Effector memory CD8-positive, alpha-beta T cell (primary cell): ENCODE measurements around the gene BTNL9.
"Not testable (repeated sequence)": the region's sequence is repeated elsewhere in the genome, so short reads cannot be mapped to it uniquely, and the experiment has no call there.

Experiments
- ATAC-seq: fragments of 150-1000 bp; cut with Tn5 transposase; replicated peaks from 2 replicates; pipeline ENCODE4 v1.10.0; 2021; ENCODE audit warnings: mild to moderate bottlenecking, moderate library complexity
- DNase-seq, 3 experiments: peaks; one replicate each; pipeline ENCODE4 v3.0.0; 2021
- H3K27ac Mint-ChIP-seq, 2 donors: one replicate each; pipeline ENCODE4 v1.8.0; 2022; ENCODE audit warnings: mild to moderate bottlenecking in 2 of 2, mixed read lengths in 2 of 2, moderate library complexity in 2 of 2
- H3K27me3 Mint-ChIP-seq, 2 donors: one replicate each; pipeline ENCODE4 v1.8.0; 2022; ENCODE audit warnings: mixed read lengths in 2 of 2
- H3K36me3 Mint-ChIP-seq: one replicate; pipeline ENCODE4 v1.8.0; 2022; ENCODE audit warnings: mild to moderate bottlenecking, moderate library complexity, mixed read lengths; ENCODE audit not compliant: insufficient read depth
- H3K4me1 Mint-ChIP-seq, 2 donors: one replicate each; pipeline ENCODE4 v1.8.0; 2022; ENCODE audit warnings: low read depth in 2 of 2, mixed read lengths in 2 of 2
- H3K4me3 Mint-ChIP-seq, 2 donors: one replicate each; pipeline ENCODE4 v1.8.0; 2022; ENCODE audit warnings: mild to moderate bottlenecking in 2 of 2, mixed read lengths in 2 of 2, moderate library complexity in 2 of 2
- H3K9me3 Mint-ChIP-seq, 2 donors: one replicate each; pipeline ENCODE4 v1.8.0; 2022; ENCODE audit warnings: mixed read lengths in 2 of 2

BTNL9 gene

DNA sequence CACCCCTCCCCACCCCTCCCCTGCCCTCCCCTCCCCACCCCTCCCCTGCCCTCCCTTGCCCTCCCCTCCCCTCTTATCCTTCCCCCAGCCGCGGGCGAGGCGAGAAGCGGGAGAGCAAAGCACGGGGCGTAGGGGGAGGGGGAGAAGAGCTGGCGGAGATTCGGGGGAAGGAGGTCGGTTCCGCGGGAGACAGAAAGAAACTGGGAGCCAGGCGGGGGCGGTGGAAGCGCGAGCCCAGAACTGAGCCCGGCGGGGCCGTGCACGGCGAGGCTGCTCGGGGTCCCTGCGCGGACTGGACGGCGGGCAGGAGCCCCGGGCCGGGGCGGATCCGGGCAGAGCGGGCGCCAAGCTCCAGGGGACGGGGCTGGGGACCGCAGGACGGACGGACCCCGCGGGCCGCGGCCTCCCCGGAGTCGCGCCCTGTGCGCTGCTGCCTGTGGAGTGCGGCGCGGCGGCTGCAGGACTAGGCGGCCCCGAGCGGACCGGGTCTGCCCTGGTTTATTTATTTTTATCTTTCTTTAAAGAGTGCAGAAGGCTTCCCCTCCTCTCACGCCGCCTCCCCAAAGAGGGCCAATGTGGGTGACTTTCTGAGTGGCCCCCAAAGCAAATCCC lies 61.1 kb downstream of the BTNL9 start:
- not testable (repeated sequence) for H3K27ac Mint-ChIP-seq, ATAC-seq, DNase-seq, H3K9me3 Mint-ChIP-seq, H3K4me3 Mint-ChIP-seq, H3K36me3 Mint-ChIP-seq
- Mint-ChIP-seq H3K4me1 (peaks cover 4 to 14% of the 10 kb centered on the region in 2 donors), H3K27me3 (peaks cover 34 to 46% of the 10 kb centered on the region in 2 donors)

DNA sequence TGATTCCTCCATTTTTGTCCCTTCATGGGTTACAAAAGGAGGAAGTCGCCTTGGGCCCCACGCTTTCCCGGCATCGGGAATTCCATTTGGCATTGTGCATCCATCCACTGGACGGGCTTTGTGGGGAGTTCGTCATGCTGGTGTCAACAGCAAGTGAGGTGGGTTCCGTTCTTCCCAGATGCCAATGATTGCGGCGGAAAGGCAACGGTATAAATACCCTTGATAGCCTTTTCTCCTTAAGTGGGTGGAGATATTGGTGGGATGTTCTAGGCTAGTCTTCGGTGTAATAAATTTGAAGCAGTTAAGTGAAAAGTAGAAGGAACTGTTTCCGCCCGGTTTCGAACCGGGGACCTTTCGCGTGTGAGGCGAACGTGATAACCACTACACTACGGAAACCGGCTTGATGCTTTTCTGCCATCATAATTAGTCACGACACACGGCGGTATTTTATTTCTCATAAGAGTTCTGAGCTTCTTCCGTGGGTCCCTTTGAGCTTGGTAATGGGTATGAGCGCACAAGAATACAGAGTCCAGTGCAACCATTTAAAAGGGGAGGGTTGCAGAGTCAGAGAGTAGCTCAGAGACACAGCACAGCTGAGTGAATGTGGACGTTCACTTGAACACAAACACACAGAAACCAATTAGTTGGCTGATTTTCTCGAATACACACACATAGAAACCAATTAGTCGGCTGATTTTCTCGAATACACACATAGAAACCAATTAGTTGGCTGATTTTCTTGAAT lies 62.0 kb downstream of the BTNL9 start:
- H3K9me3 Mint-ChIP-seq, H3K27ac Mint-ChIP-seq, H3K36me3 Mint-ChIP-seq, H3K4me3 Mint-ChIP-seq, DNase-seq, ATAC-seq: not testable (repeated sequence)
- Mint-ChIP-seq H3K4me1 (peaks cover 4 to 14% of the 10 kb centered on the region in 2 donors), H3K27me3 (peaks cover 37 to 56% of the 10 kb centered on the region in 2 donors)

DNA sequence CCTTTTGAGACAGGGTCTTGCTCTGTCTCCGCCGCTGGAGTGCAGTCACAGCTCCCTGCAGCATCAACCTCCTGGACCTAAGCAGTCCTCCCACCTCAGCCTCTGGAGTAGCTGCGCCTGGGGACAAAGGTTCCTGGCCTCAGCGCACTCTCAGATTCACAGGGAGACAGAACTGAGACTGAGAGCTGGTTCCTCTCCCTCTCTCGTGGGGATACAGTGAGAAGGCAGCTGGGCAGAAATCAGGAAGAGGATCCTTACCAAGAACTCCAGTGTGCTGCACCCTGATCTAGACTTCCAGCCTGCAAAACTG lies 64.1 kb downstream of the BTNL9 start:
- not testable (repeated sequence) for H3K27ac Mint-ChIP-seq, DNase-seq, H3K36me3 Mint-ChIP-seq, ATAC-seq, H3K9me3 Mint-ChIP-seq
- H3K27me3 Mint-ChIP-seq = peaks cover 57 to 70% of the 10 kb centered on the region in 2 donors
- peaks cover 4 to 14% of the 10 kb centered on the region in 2 donors for H3K4me1 Mint-ChIP-seq
- peak overlapping the region; percentile 58 to 62 for H3K4me3 Mint-ChIP-seq

DNA sequence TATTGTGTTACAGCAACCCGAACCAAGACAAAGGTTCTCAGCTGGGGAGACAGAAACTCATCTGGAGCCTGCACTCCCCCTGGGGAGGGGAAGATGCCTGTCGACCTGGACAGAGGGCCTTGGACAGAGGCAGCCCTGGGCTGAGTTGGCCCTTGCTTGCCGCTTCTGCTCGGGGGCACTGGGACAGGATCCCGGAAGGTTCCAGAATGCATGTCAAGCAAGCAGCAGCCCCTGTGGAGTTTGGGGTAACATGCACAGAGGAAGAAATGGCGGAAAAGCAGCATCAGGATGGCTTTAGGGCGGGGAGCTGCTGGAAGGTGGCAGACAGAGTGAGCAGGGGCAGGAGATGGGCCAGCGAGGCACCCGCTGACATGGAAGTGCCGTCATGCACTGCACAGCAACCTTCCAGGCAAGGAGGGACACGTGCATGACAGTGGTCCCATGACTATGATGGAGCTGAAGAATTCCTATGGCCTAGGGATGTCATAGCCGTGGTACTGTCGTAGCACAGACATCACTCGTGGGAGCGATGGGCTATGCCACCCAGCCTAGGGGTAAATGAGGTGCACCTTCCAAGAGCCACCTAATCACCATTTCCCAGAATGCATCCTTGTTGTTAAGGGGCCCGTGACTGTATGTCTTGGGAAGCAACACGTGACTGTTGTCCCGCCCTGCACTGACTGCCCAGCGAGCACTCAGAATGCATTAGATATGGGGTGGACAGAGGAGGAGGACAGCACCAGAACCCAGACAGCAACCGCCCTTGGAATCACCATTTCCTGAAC lies 64.7 kb downstream of the BTNL9 start:
- not testable (repeated sequence) for ATAC-seq, H3K9me3 Mint-ChIP-seq, H3K36me3 Mint-ChIP-seq, DNase-seq, H3K27ac Mint-ChIP-seq
- Mint-ChIP-seq H3K4me3 (peak overlapping the region in 1 of 2 donors; percentile 62), H3K4me1 (peaks cover 4 to 10% of the 10 kb centered on the region in 2 donors), H3K27me3 (peaks cover 57 to 70% of the 10 kb centered on the region in 2 donors)

DNA sequence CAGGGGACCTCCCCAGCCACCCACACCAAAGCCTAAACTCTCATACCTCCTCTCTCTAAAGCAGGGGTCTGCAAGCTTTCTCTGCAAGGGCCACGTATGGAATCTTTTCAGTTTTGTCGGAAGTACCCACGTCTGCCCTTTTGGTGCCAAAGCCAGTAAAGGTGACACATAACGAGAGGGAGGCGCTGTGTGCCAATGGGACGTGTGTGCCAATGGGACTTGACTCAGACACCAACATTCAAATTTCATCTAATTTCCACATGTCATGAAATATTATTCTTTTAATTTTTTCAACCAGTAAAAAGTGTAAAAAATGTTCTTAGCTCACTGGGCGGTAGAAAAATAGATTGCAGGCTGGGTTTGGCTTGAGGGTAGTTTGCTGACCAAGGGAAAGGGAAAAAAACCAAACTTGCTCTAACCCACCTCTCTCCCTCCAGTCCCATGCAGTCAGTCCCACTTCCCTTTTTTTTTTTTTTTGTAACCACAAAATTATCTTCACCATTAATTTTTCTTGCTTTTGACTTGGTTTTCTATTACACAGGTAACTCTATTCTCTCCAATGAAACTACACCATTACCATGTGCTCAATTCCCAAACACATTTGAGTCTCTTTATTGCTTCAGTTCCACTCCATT lies 65.4 kb downstream of the BTNL9 start:
- Mint-ChIP-seq H3K4me1 (peaks cover 4 to 7% of the 10 kb centered on the region in 2 donors), H3K9me3 (no peaks in the 10 kb centered on the region), H3K36me3 (no peaks in the 10 kb centered on the region), H3K27ac (no peak overlapping the region), H3K27me3 (peaks cover 57 to 70% of the 10 kb centered on the region in 2 donors), H3K4me3 (no peak overlapping the region)
- ATAC-seq = no peak
- no peak for DNase-seq

DNA sequence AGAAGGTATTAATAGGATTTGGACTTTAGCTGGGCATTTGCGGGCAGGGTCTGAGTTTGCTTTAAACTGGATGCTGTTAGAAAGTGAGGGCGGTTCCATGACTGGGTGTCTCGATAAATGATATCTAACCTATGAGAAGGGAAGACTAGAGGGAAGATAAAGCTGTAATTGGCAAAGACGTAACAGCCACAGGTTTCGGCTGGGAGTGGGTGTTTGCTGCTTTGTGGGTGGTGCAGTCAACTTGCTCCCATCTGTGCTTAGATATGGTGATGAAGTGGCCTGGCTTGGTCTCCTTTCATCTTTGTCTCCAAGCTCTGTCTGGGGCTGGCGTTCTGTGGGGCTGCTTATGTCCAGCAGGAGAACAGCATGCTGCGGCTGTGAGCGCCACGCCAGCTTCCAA lies 67.6 kb downstream of the BTNL9 start:
- no peaks in the 10 kb centered on the region for H3K9me3 Mint-ChIP-seq
- peaks cover 77 to 92% of the 10 kb centered on the region in 2 donors for H3K27me3 Mint-ChIP-seq
- no peaks in the 10 kb centered on the region for H3K36me3 Mint-ChIP-seq
- no peak overlapping the region for H3K27ac Mint-ChIP-seq
- H3K4me1 Mint-ChIP-seq = peaks cover 4 to 7% of the 10 kb centered on the region in 2 donors
- no peak for DNase-seq
- ATAC-seq = no peak
- H3K4me3 Mint-ChIP-seq = no peak overlapping the region

DNA sequence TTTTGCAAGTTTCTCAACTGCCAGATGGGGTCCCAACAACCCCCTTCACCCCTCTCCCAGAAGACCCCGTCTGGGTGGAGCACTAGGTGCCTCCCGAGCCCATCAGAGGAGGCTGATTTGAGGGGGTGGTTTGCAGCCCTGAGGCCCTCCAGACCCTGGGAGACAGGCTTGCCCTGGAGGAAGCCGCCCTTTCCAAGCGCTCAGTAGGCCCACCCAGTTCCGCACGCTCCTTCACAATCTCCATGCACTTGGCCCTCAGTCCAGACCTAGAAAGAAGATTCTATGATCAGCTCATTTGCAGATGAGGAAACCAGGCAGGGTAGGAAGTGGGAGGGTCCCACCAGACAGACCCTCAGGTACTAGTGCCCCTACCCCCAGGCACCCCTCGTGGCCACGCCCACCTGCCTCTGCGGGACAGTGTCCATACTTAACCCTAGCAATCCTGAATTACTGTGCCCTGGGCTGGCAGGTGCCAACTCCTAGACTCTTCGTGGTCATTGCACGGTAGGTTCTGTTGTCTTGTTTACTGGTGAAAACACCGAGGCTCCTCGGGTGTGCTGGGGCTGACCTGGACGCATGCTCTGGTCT lies 68.6 kb downstream of the BTNL9 start:
- no peak overlapping the region for H3K27ac Mint-ChIP-seq
- no peaks in the 10 kb centered on the region for H3K36me3 Mint-ChIP-seq
- H3K27me3 Mint-ChIP-seq = peaks cover 77 to 92% of the 10 kb centered on the region in 2 donors
- DNase-seq (no peak), ATAC-seq (no peak)
- no peaks in the 10 kb centered on the region for H3K9me3 Mint-ChIP-seq
- peaks cover 4 to 7% of the 10 kb centered on the region in 2 donors for H3K4me1 Mint-ChIP-seq
- no peak overlapping the region for H3K4me3 Mint-ChIP-seq

DNA sequence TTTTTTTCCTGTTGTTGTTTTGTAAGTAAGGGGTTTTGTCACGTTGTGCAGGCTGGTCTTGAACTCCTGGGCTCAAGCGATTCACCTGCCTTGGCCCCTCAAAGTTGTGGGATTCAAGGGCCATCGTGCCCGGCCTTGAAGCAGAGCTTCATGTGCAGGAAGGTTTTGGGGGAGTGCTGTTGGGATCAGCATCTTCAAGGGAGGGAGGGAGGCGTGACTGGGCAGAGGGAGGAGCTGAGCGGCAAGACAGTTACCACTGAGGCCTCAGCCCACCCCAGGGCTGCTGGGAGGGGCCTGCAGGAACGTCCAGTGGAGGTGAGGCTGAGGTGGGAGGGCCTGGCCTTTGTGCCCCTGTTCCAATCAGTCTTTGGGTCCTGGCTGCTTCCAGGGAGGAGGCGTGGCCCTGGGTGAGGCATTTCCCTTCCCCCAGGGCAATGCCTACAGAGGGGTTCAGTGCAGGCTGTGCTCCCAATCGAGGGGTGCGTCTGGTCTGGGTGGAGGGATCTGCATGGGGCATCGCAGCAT lies 69.5 kb downstream of the BTNL9 start:
- Mint-ChIP-seq H3K36me3 (no peaks in the 10 kb centered on the region), H3K9me3 (no peaks in the 10 kb centered on the region), H3K27me3 (peaks cover 78 to 92% of the 10 kb centered on the region in 2 donors), H3K4me3 (no peak overlapping the region), H3K4me1 (peaks cover 0 to 3% of the 10 kb centered on the region in 2 donors), H3K27ac (no peak overlapping the region)
- DNase-seq = no peak
- ATAC-seq = no peak

DNA sequence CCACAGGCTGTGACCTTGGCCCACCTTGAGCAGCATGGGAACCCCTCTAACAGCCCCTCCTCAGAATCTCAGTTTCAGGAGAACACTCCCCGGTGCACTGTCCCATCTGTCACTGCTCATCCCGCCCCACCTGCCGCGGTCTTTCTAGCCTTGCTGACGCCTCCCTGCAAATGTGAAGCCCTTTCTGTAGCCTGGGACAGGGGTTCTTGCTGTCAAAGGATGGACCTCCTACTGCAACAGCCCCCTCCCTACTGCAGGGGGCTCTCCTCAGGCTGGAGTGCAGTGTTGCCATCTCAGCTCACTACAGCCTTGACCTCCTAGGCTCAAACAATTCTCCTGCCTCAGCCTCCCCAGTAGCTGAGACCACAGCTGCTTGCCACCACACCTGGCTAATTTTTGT lies 70.9 kb downstream of the BTNL9 start:
- DNase-seq (no peak), ATAC-seq (no peak)
- Mint-ChIP-seq H3K27me3 (peaks cover 81 to 92% of the 10 kb centered on the region in 2 donors), H3K27ac (no peak overlapping the region), H3K9me3 (no peaks in the 10 kb centered on the region), H3K4me3 (no peak overlapping the region), H3K4me1 (peaks cover 0 to 10% of the 10 kb centered on the region in 2 donors), H3K36me3 (no peaks in the 10 kb centered on the region)
